Esophagus muscularis mucosa (tissue), 3 donors: Measurements from ENCODE around the gene LCE7A.

Experiments
- POLR2A ChIP-seq: fragments of 450-650 bp; IDR thresholded peaks from one replicate; pipeline ENCODE4 v1.6.1; 2017; ENCODE audit warnings: antibody characterized with exemption, moderate library complexity, mild to moderate bottlenecking, low read depth
- TF ChIP-seq, protein P1 (sequence below), 3 experiments: fragments of 200-600 bp in 2 of 3; fragments of 450-650 bp in 1 of 3; sonication (generic) in 2 of 3; IDR thresholded peaks; one replicate each; pipeline ENCODE4 v1.5.1; 2017 to 2019; ENCODE audit warnings: antibody characterized with exemption in 3 of 3, mild to moderate bottlenecking in 2 of 3, moderate library complexity in 1 of 3

DNA sequence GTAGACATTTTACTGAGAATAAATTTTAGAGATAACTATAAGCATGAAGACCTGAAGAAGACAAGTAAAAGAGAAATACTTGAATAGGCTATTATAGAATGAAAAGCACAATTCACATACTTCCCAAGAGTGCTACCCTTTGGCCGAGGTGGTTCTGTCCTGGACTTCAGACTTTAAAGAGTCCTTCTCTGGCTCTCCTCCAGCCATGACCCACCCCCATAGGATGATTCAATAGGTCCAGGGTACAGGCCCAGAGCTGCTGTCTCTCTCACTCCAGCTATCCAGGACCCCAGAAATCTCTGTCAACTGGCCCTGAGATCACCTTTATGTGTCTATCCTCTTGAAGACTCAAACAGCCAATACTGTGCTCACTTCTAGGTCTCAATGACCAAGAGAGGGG is 17.0 kb downstream of the LCE7A start:
- TF ChIP-seq, protein P1, sequence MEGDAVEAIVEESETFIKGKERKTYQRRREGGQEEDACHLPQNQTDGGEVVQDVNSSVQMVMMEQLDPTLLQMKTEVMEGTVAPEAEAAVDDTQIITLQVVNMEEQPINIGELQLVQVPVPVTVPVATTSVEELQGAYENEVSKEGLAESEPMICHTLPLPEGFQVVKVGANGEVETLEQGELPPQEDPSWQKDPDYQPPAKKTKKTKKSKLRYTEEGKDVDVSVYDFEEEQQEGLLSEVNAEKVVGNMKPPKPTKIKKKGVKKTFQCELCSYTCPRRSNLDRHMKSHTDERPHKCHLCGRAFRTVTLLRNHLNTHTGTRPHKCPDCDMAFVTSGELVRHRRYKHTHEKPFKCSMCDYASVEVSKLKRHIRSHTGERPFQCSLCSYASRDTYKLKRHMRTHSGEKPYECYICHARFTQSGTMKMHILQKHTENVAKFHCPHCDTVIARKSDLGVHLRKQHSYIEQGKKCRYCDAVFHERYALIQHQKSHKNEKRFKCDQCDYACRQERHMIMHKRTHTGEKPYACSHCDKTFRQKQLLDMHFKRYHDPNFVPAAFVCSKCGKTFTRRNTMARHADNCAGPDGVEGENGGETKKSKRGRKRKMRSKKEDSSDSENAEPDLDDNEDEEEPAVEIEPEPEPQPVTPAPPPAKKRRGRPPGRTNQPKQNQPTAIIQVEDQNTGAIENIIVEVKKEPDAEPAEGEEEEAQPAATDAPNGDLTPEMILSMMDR (IDR thresholded peaks at IDR 0.05) = no peak
- no peak for TF ChIP-seq POLR2A
